ENCODE data around the gene ANKRD12.
"Not testable (repeated sequence)": the region's sequence is repeated elsewhere in the genome, so short reads cannot be mapped to it uniquely, and the experiment has no call there.

The ANKRD12 gene

GRCh38 chr18:9234528-9234927 is 97.9 kb downstream of the ANKRD12 start:
- DNase-seq: no peak

GRCh38 chr18:9237981-9238380 is 101.4 kb downstream of the ANKRD12 start:
- DNase-seq: no peak

GRCh38 chr18:9239720-9240119 is 103.1 kb downstream of the ANKRD12 start:
- no peak for DNase-seq

- no peak for DNase-seq
Observed at GRCh38 chr18:9240270-9240669, 103.7 kb downstream of the ANKRD12 start.

- DNase-seq: no peak
Observed at GRCh38 chr18:9243029-9243428, 106.4 kb downstream of the ANKRD12 start.

- no peak for DNase-seq
Observed at GRCh38 chr18:9244376-9244775, 107.8 kb downstream of the ANKRD12 start.

- DNase-seq: peak; percentile 66
Observed at GRCh38 chr18:9248661-9249060, 112.1 kb downstream of the ANKRD12 start.

- no peak for DNase-seq
Observed at GRCh38 chr18:9249254-9249653, 112.7 kb downstream of the ANKRD12 start.

GRCh38 chr18:9259173-9259572 is 122.6 kb downstream of the ANKRD12 start:
- no peak for DNase-seq

GRCh38 chr18:9260388-9261380 is 124.1 kb downstream of the ANKRD12 start:
- DNase-seq: peak; percentile 4

- no peak for DNase-seq
Observed at GRCh38 chr18:9263264-9263663, 126.7 kb downstream of the ANKRD12 start.

- DNase-seq: not testable (repeated sequence)
Observed at GRCh38 chr18:9264797-9265196, 128.2 kb downstream of the ANKRD12 start.

GRCh38 chr18:9273221-9273620 is 136.6 kb downstream of the ANKRD12 start:
- DNase-seq: no peak

- DNase-seq: no peak
Observed at GRCh38 chr18:9275890-9276289, 139.3 kb downstream of the ANKRD12 start.

GRCh38 chr18:9278028-9278427 is 141.4 kb downstream of the ANKRD12 start:
- DNase-seq: no peak

- no peak for DNase-seq
Observed at GRCh38 chr18:9280849-9281248, 144.3 kb downstream of the ANKRD12 start.

- DNase-seq: no peak
Observed at GRCh38 chr18:9281780-9282179, 145.2 kb downstream of the ANKRD12 start.

GRCh38 chr18:9283791-9284190 is 147.2 kb downstream of the ANKRD12 start:
- DNase-seq: no peak

GRCh38 chr18:9285604-9286003 is 149.0 kb downstream of the ANKRD12 start:
- no peak for DNase-seq

- no peak for DNase-seq
Observed at GRCh38 chr18:9287036-9287435, 150.5 kb downstream of the ANKRD12 start.

- DNase-seq: no peak
Observed at GRCh38 chr18:9289698-9290097, 153.1 kb downstream of the ANKRD12 start.

GRCh38 chr18:9290156-9290555 is 153.6 kb downstream of the ANKRD12 start:
- peak; percentile 52 for DNase-seq

- DNase-seq: no peak
Observed at GRCh38 chr18:9292047-9292446, 155.5 kb downstream of the ANKRD12 start.

GRCh38 chr18:9293948-9294347 is 157.4 kb downstream of the ANKRD12 start:
- no peak for DNase-seq
